HCT116 (cell line): Measurements from ENCODE around the gene CRISPLD2. TPM values are rescaled to one million over a fixed set of nuclear protein-coding genes. Genes with fewer than 3 reads are reported as not detected.

Experiments used
- ATAC-seq: fragments of 200-7000 bp; cut with Tn5 transposase; 2 replicates; pipeline ENCODE4 v1.9.1; 2020; ENCODE audit warnings: mild to moderate bottlenecking, moderate library complexity
- BruUV-seq: library from RNA; stranded (reverse); fragments of 400-500 nt; replicated peaks from 2 replicates; lab custom pipeline; 2021; lab: Mats Ljungman, UMichigan
- CTCF ChIA-PET: fragments of 300-600 bp; sonication (Branson Sonifier 250); formaldehyde crosslinking; loops from one replicate; lab custom pipeline; 2021; ENCODE audit warnings: antibody characterized with exemption; lab: Charles Lee
- POLR2A ChIA-PET: fragments of 300-600, 350-600 bp; sonication (Branson Sonifier 250); formaldehyde crosslinking; loops from one replicate; lab custom pipeline; 2021; ENCODE audit warnings: antibody characterized with exemption; lab: Charles Lee
- RAD21 ChIA-PET, 2 experiments: fragments of 300-600 bp; sonication (Branson Sonifier 250); formaldehyde crosslinking; loops; one replicate each; lab custom pipeline; 2023; ENCODE audit warnings: low total read pairs in 2 of 2; ENCODE audit not compliant: uncharacterized antibody in 2 of 2, unreplicated experiment in 2 of 2, low non-redundant PET in 1 of 2; lab: Charles Lee
- DNase-seq: peaks from one replicate; pipeline ENCODE4 v3.0.0-alpha.2; 2010; ENCODE audit warnings: low read depth, low spot score
- H2AFZ ChIP-seq: fragments of 200-600 bp; shearing (Covaris generic), sonication (generic); 2 replicates; pipeline ENCODE4 v1.6.1; 2017; ENCODE audit warnings: low read depth, mixed run types, mixed read lengths, antibody characterized with exemption, low read length; ENCODE audit not compliant: poor library complexity, severe bottlenecking
- H3K27ac ChIP-seq: 2 replicates; pipeline ENCODE4 v1.5.1; 2012; ENCODE audit warnings: low read depth, low read length
- H3K27me3 ChIP-seq: fragments of 200-600 bp; sonication (generic); 2 replicates; pipeline ENCODE4 v1.6.1; 2016; ENCODE audit warnings: mixed run types, low read length, mixed read lengths; ENCODE audit not compliant: insufficient read depth
- H3K36me3 ChIP-seq, 2 experiments: fragments of 200-500 bp in 1 of 2; fragments of 200-600 bp in 1 of 2; sonication (Bioruptor generic) in 1 of 2; sonication (generic) in 1 of 2; 2 replicates each; pipeline versions ENCODE4 v1.5.1 to v1.6.1; 2014 to 2016; ENCODE audit warnings: low read length in 2 of 2, inconsistent platforms in 1 of 2, mixed read lengths in 1 of 2, mixed run types in 1 of 2; ENCODE audit not compliant: insufficient read depth in 2 of 2, control insufficient read depth in 1 of 2
- H3K4me1 ChIP-seq, 2 experiments: fragments of 200-600 bp in 1 of 2; sonication (generic) in 1 of 2; 2 replicates each; pipeline versions ENCODE4 v1.5.1 to v1.6.1; 2012 to 2017; ENCODE audit warnings: low read length in 2 of 2, inconsistent platforms in 1 of 2, mild to moderate bottlenecking in 1 of 2, mixed read lengths in 1 of 2, mixed run types in 1 of 2, moderate library complexity in 1 of 2; ENCODE audit not compliant: insufficient read depth in 2 of 2, control insufficient read depth in 1 of 2
- H3K4me2 ChIP-seq: fragments of 200-600 bp; sonication (generic); 2 replicates; pipeline ENCODE4 v1.6.1; 2017; ENCODE audit warnings: mixed run types, low read length, mixed read lengths
- H3K4me3 ChIP-seq, 2 experiments: fragments of 200-600 bp in 1 of 2; sonication (generic) in 1 of 2; replicated peaks in 1 of 2; 2 replicates each; pipeline ENCODE4 v1.5.1; 2011 to 2016; ENCODE audit warnings: low read length in 2 of 2, control low read depth in 1 of 2, low read depth in 1 of 2, mild to moderate bottlenecking in 1 of 2, mixed read lengths in 1 of 2, mixed run types in 1 of 2
- H3K79me2 ChIP-seq: fragments of 200-600 bp; sonication (generic); 2 replicates; pipeline ENCODE4 v1.6.1; 2017; ENCODE audit warnings: mild to moderate bottlenecking, mixed run types, low read length, moderate library complexity, mixed read lengths; ENCODE audit not compliant: insufficient read depth
- H3K9ac ChIP-seq: fragments of 200-600 bp; sonication (generic); 2 replicates; pipeline ENCODE4 v1.6.1; 2016; ENCODE audit warnings: low read length, mixed read lengths
- H3K9me2 ChIP-seq: fragments of 200-600 bp; sonication (generic), shearing (Covaris generic); 2 replicates; pipeline ENCODE4 v1.6.1; 2017; ENCODE audit warnings: mixed run types, mild to moderate bottlenecking, moderate library complexity; ENCODE audit not compliant: insufficient read depth
- H3K9me3 ChIP-seq, 2 experiments: fragments of 200-500 bp in 1 of 2; fragments of 200-600 bp in 1 of 2; sonication (Bioruptor generic) in 1 of 2; sonication (generic) in 1 of 2; 2 replicates each; pipeline ENCODE4 v1.6.1; 2014 to 2017; ENCODE audit warnings: low read length in 2 of 2, mixed read lengths in 2 of 2, inconsistent platforms in 1 of 2, low read depth in 1 of 2, mild to moderate bottlenecking in 1 of 2, mixed run types in 1 of 2, moderate library complexity in 1 of 2; ENCODE audit not compliant: control insufficient read depth in 1 of 2, insufficient read depth in 1 of 2
- H4K20me1 ChIP-seq: fragments of 200-600 bp; sonication (generic), shearing (Covaris generic); 2 replicates; pipeline ENCODE4 v1.6.1; 2017; ENCODE audit warnings: mixed run types, mild to moderate bottlenecking, moderate library complexity; ENCODE audit not compliant: insufficient read depth
- EGR1 ChIP-seq: IDR thresholded peaks from 2 replicates; pipeline ENCODE4 v1.6.1; 2012; ENCODE audit warnings: low read depth
- EZH2 ChIP-seq: fragments of 200-600 bp; sonication (generic); IDR thresholded peaks from 2 replicates; pipeline ENCODE4 v1.6.1; 2017; ENCODE audit warnings: antibody characterized with exemption, mixed run types
- MAX ChIP-seq: IDR thresholded peaks from 2 replicates; pipeline ENCODE4 v1.6.1; 2012
- POLR2A ChIP-seq: IDR thresholded peaks from 2 replicates; pipeline ENCODE4 v1.7.0; 2011; ENCODE audit warnings: borderline replicate concordance; ENCODE audit not compliant: insufficient read depth, insufficient read length; ENCODE audit errors: extremely low read depth
- RAD21 ChIP-seq: IDR thresholded peaks from 2 replicates; pipeline ENCODE4 v1.6.1; 2012; ENCODE audit warnings: low read depth, mild to moderate bottlenecking
- SP1 ChIP-seq: IDR thresholded peaks from 2 replicates; pipeline ENCODE4 v1.6.1; 2012; ENCODE audit warnings: low read depth
- SRF ChIP-seq: IDR thresholded peaks from 2 replicates; pipeline ENCODE4 v1.6.1; 2012; ENCODE audit warnings: low read depth
- TCF7L2 ChIP-seq: IDR thresholded peaks from 2 replicates; pipeline ENCODE4 v1.7.0; 2011; ENCODE audit warnings: borderline replicate concordance, inconsistent platforms; ENCODE audit not compliant: insufficient read depth, insufficient read length; ENCODE audit errors: extremely low read depth
- ZNF274 ChIP-seq: fragments of 200-500 bp; sonication (Bioruptor generic); IDR thresholded peaks from 2 replicates; pipeline ENCODE4 v1.6.1; 2014; ENCODE audit warnings: mild to moderate bottlenecking, low read depth, low read length, inconsistent platforms
- intact Hi-C: fragments of 100-400 bp; cut with micrococcal nuclease; formaldehyde crosslinking; loops from 2 replicates; pipeline ENCODE4 v1.10.0; 2022
- total RNA-seq: library from RNA; stranded (reverse); gene quantifications from one replicate; pipeline ENCODE4 v1.2.1, GENCODE V29; 2021; ENCODE audit not compliant: unreplicated experiment
- TF ChIP-seq, protein P1 (sequence below): IDR thresholded peaks from 2 replicates; pipeline ENCODE4 v1.6.1; 2011; ENCODE audit warnings: mild to moderate bottlenecking, low read length, moderate library complexity; ENCODE audit not compliant: insufficient replicate concordance; ENCODE audit errors: extremely low read depth

CRISPLD2 gene
- total RNA-seq, 1 experiment from 2014 or later: 4.6 TPM

GRCh38 chr16:84800158-84800978, 19.4 kb upstream of the CRISPLD2 start (continued):
- no peak for TF ChIP-seq TCF7L2
- TF ChIP-seq RAD21: no peak
- TF ChIP-seq EGR1: no peak
- TF ChIP-seq EZH2: no peak

- TF ChIP-seq RAD21: no peak
- TF ChIP-seq SP1: no peak
- no peak for TF ChIP-seq ZNF274
- no peak for TF ChIP-seq SRF
- TF ChIP-seq POLR2A: no peak
- TF ChIP-seq MAX: no peak
- TF ChIP-seq, protein P1, sequence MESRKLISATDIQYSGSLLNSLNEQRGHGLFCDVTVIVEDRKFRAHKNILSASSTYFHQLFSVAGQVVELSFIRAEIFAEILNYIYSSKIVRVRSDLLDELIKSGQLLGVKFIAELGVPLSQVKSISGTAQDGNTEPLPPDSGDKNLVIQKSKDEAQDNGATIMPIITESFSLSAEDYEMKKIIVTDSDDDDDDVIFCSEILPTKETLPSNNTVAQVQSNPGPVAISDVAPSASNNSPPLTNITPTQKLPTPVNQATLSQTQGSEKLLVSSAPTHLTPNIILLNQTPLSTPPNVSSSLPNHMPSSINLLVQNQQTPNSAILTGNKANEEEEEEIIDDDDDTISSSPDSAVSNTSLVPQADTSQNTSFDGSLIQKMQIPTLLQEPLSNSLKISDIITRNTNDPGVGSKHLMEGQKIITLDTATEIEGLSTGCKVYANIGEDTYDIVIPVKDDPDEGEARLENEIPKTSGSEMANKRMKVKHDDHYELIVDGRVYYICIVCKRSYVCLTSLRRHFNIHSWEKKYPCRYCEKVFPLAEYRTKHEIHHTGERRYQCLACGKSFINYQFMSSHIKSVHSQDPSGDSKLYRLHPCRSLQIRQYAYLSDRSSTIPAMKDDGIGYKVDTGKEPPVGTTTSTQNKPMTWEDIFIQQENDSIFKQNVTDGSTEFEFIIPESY: no peak
- Histone ChIP-seq H3K27me3 (no peaks in the 10 kb centered on the region), H3K36me3 (no peaks in the 10 kb centered on the region), H3K4me3 (no peak overlapping the region), H3K4me1 (peaks cover 12 to 31% of the 10 kb centered on the region in 2 experiments), H3K27ac (no peak overlapping the region), H3K79me2 (no peaks in the 10 kb centered on the region), H3K9ac (no peak overlapping the region), H2AFZ (no peak overlapping the region), H3K9me3 (peaks cover 0 to 8% of the 10 kb centered on the region in 2 experiments; a peak in 1 of 4 replicates), H3K4me2 (no peak overlapping the region), H3K9me2 (no peaks in the 10 kb centered on the region), H4K20me1 (no peaks in the 10 kb centered on the region)
- intact Hi-C loops: no loop called here
- ATAC-seq: no peak
- no TSS peak for BruUV-seq
- CTCF ChIA-PET: no interaction called here
- RAD21 ChIA-PET: no interaction called here
- no peak for DNase-seq
- POLR2A ChIA-PET: no interaction called here
These were observed 16.6 kb upstream of the CRISPLD2 start for GRCh38 chr16:84803146-84803545.
